ENCODE data around the gene TEDC2. TPM values are rescaled to one million over a fixed set of nuclear protein-coding genes. Genes with fewer than 3 reads are reported as not detected.
"Not testable (repeated sequence)": the region's sequence is repeated elsewhere in the genome, so short reads cannot be mapped to it uniquely, and the experiment has no call there.

The TEDC2 gene
- total RNA-seq, 2 donors from 2014 or later, result 0.70 to 0.85 TPM

- ATAC-seq (no peak), DNase-seq (no peak)
- H3K4me3 Mint-ChIP-seq, result peak overlapping the region; percentile 80
- H3K4me1 Mint-ChIP-seq, result peaks cover 26% of the 10 kb centered on the region
- peaks cover 19% of the 10 kb centered on the region for H3K27me3 Mint-ChIP-seq
- H3K27ac Mint-ChIP-seq, result no peak overlapping the region
- H3K9me3 ChIP-seq (ENCODE audit: control insufficient read depth, low read length, poor library complexity, severe bottlenecking), result no peaks in the 10 kb centered on the region
- H3K36me3 Mint-ChIP-seq (ENCODE audit: low read depth), result no peaks in the 10 kb centered on the region
Measured at GRCh38 chr16:2472885-2473445, 13.1 kb downstream of the TEDC2 start.

DNA sequence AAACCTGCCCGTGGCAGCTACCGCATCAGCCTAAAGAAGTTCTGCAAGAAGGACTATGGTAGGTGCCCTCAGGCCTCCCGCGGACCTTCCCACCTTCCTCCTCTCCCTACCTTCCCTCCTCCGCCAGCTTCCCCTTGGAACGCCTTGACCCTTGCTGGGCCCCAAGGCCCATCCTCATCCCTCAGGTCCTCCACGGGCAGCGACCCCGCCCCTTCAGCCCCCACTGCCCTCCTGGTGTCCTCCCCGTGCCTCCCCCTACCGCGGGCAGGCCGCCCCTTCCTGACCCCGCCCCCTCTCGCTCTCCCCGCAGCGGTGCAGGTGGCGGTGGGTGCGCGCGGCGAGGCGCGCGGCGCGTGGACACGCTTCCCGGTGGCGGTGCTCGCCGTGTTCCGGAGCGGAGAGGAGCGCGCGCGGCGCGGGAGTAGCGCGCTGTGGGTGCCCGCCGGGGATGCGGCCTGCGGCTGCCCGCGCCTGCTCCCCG, 13.6 kb downstream of the TEDC2 start:
- no peak overlapping the region for H3K27ac Mint-ChIP-seq
- DNase-seq, result no peak
- peak; percentile 22 for ATAC-seq
- H3K4me3 Mint-ChIP-seq, result peak overlapping the region; percentile 80
- no peaks in the 10 kb centered on the region for H3K9me3 ChIP-seq (ENCODE audit: control insufficient read depth, low read length, poor library complexity, severe bottlenecking)
- peaks cover 24% of the 10 kb centered on the region for H3K4me1 Mint-ChIP-seq
- H3K27me3 Mint-ChIP-seq, result peaks cover 19% of the 10 kb centered on the region
- no peaks in the 10 kb centered on the region for H3K36me3 Mint-ChIP-seq (ENCODE audit: low read depth)

DNA sequence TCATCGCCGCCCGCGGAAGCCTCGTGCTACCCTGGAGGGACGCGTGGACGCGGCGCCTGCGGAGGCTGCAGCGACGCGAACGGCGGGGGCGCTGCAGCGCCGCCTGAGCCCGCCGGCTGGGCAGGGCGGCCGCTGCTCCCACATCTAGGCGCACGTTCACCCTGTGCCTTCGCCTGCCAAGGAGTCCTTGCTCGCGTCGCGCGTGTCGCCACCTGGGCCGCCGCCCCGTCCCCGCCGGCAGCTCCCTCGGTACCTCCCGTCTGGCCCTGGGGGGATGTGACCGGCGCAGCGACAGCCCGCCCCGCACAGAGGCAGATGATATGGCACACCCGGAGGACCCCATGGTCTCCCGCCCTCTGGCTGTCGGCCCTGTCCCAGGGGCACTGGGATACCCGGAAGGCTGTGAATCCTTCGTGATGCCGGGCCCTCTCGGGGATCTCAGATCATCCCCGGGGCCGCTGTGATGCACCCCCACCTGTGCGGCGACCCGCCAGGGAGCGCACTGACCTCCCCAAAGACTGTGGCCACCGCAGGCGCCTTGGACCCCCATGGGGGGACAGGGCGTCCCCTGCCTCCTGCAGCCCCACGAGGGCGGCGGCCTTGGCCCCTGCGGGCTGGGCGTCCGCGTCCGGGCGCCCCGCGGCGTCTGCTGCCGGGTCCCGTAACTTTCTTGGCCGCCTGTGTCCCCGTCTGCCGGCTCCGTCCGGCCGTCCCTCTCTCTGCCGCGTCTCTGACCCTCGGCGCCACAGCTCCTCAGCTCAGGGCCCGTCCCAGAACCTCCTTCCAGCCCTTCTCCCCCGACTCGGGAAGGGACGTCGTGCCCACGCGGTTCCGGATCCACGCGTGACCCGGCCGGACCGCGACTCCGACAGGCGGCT, 14.3 kb downstream of the TEDC2 start:
- Mint-ChIP-seq H3K27me3 (peaks cover 19% of the 10 kb centered on the region), H3K4me3 (peak overlapping the region; percentile 72), H3K4me1 (peaks cover 23% of the 10 kb centered on the region), H3K36me3 (ENCODE audit: low read depth) (no peaks in the 10 kb centered on the region), H3K27ac (no peak overlapping the region)
- DNase-seq (peak; percentile 50 to 54 (median 53)), ATAC-seq (peak; percentile 83)
- H3K9me3 ChIP-seq (ENCODE audit: control insufficient read depth, low read length, poor library complexity, severe bottlenecking), result no peaks in the 10 kb centered on the region

- Mint-ChIP-seq H3K27ac (no peak within 1 kb of the TSS), H3K4me3 (peak within 1 kb of the TSS; percentile 72), H3K27me3 (peaks cover 13% of the 10 kb centered on the region), H3K4me1 (peaks cover 23% of the 10 kb centered on the region), H3K36me3 (ENCODE audit: low read depth) (no peaks in the 10 kb centered on the region)
- no peaks in the 10 kb centered on the region for H3K9me3 ChIP-seq (ENCODE audit: control insufficient read depth, low read length, poor library complexity, severe bottlenecking)
- DNase-seq (peak; percentile 65 to 77 (median 71)), ATAC-seq (peak; percentile 64)
Measured at GRCh38 chr16:2474877-2475412, 15.0 kb downstream of the TEDC2 start, which contains the start of gene TBC1D24. Gene TBC1D24 (plus strand): TSS chr16:2475127. CDS start chr16:2496149, 21,022 bp downstream.

DNA sequence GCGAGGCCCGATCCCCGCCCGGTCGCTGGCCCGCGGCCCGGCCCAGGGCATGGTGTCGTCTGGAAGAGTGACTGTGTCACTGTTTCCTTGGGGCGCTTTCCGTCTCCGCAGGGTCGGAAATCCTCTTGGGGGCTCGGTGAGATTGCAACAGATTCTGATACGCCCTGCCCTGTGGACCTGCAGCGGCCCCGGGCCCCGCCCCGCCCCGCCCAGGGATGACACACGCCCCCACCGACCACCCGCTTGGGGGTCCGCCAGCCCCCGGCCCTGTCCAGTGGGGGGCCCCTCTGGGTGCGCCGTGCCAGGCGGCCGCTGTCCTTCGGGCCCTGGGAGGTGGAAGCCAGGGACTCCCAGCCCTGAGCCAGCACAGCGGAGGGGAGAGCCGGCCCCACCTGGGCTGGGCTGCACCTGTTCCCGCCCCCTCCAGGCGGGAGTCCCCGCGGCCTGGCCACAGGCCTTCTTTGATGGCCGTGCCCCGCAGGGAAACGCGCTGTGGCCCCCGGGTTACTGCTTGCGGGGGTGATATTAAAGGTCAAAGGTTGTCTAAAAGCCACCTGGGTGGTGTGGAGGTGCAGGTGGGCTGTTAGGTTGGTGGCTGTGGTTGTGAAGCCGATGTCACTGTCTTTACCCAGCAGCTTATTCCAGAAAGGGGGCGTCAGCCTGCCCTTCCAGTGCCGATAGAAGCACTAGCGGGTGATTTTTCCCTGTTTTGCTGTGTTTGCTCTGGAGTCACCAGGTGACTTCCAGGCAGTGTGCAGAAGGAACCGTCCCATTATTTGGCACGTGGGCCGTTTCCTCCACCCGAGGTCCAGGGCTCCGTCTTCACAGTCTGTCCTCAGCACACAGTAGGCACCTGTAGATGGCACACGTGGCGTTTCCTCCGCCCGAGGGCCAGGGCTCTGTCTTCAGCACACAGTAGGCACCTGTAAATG, 15.8 kb downstream of the TEDC2 start:
- peak; percentile 53 for ATAC-seq
- no peaks in the 10 kb centered on the region for H3K9me3 ChIP-seq (ENCODE audit: control insufficient read depth, low read length, poor library complexity, severe bottlenecking)
- no peaks in the 10 kb centered on the region for H3K36me3 Mint-ChIP-seq (ENCODE audit: low read depth)
- peaks cover 7% of the 10 kb centered on the region for H3K27me3 Mint-ChIP-seq
- DNase-seq, result no peak
- H3K4me3 Mint-ChIP-seq, result peak overlapping the region; percentile 72
- H3K4me1 Mint-ChIP-seq, result peaks cover 25% of the 10 kb centered on the region
- H3K27ac Mint-ChIP-seq, result no peak overlapping the region

DNA sequence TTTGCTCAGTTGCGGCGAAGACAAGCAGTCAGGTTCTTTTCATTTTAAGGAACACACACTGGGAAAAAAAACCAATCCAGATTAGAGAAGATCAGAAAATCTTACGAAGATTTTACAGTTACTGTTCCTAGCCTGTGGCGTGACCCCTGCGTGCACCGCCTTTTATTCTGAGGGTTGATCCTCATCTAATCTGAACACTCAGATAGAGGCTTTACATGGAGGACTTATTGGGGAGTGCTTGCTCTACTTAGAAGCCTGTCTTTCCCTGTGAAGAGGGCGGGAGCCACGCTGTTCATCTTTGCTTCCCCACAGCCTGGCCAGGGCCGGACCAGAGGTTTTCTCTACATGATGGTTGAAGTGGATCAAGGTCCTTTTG, 16.4 kb downstream of the TEDC2 start:
- Mint-ChIP-seq H3K36me3 (ENCODE audit: low read depth) (no peaks in the 10 kb centered on the region), H3K4me1 (peaks cover 25% of the 10 kb centered on the region), H3K27me3 (peaks cover 7% of the 10 kb centered on the region), H3K27ac (no peak overlapping the region), H3K4me3 (peak overlapping the region; percentile 72)
- DNase-seq (no peak), ATAC-seq (no peak)
- no peaks in the 10 kb centered on the region for H3K9me3 ChIP-seq (ENCODE audit: control insufficient read depth, low read length, poor library complexity, severe bottlenecking)

DNA sequence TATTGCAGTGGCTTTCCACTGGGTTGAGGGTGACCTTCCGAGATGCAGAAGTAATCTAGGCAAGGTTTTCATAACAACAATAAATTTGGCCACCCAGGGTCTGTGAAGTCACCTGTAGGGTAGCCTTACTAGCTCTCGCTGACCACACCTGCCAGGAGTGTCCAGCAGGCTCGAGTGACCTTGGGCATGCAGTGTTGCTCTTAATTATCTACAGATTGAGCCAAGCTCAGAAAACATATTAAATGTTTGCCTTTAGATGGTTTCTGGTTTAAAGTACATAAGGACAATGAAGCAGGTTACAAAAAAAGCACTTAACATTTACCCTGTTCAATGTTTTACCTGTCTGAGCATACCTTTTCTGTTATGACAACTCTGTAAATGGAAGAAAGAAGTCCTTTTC, 16.8 kb downstream of the TEDC2 start:
- no peak overlapping the region for H3K27ac Mint-ChIP-seq
- H3K9me3 ChIP-seq (ENCODE audit: control insufficient read depth, low read length, poor library complexity, severe bottlenecking), result no peaks in the 10 kb centered on the region
- peak overlapping the region; percentile 72 for H3K4me3 Mint-ChIP-seq
- H3K27me3 Mint-ChIP-seq, result peaks cover 7% of the 10 kb centered on the region
- peaks cover 25% of the 10 kb centered on the region for H3K4me1 Mint-ChIP-seq
- no peaks in the 10 kb centered on the region for H3K36me3 Mint-ChIP-seq (ENCODE audit: low read depth)
- no peak for DNase-seq
- ATAC-seq, result no peak

- H3K9me3 ChIP-seq (ENCODE audit: control insufficient read depth, low read length, poor library complexity, severe bottlenecking), result no peaks in the 10 kb centered on the region
- ATAC-seq, result no peak
- Mint-ChIP-seq H3K27ac (no peak overlapping the region), H3K4me3 (no peak overlapping the region), H3K27me3 (peaks cover 7% of the 10 kb centered on the region), H3K36me3 (ENCODE audit: low read depth) (no peaks in the 10 kb centered on the region), H3K4me1 (peaks cover 26% of the 10 kb centered on the region)
- no peak for DNase-seq
Measured at GRCh38 chr16:2477327-2477726, 17.4 kb downstream of the TEDC2 start.

DNA sequence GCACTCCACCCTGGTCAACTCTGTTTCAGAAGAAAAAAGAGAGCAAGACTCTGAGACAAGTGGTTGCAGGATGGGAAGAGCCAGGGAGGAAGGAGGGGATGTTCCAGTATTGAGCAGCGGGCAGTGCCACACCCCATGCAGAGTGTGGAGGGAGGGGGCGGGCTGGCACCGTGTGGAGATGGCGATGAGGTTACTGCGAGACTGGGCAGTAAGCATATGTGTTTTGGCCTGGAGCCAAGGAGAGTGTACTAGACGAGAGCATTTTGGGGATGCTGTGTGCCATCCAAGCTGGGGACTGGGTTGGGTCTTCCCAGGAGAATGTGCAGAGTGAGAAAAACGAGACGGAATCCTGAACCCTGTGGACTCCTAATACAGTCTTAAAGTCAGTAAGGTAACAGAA, 18.4 kb downstream of the TEDC2 start:
- Mint-ChIP-seq H3K36me3 (ENCODE audit: low read depth) (no peaks in the 10 kb centered on the region), H3K27ac (no peak overlapping the region), H3K27me3 (peaks cover 1% of the 10 kb centered on the region), H3K4me1 (peaks cover 26% of the 10 kb centered on the region), H3K4me3 (no peak overlapping the region)
- H3K9me3 ChIP-seq (ENCODE audit: control insufficient read depth, low read length, poor library complexity, severe bottlenecking), result no peaks in the 10 kb centered on the region
- ATAC-seq (no peak), DNase-seq (no peak)

DNA sequence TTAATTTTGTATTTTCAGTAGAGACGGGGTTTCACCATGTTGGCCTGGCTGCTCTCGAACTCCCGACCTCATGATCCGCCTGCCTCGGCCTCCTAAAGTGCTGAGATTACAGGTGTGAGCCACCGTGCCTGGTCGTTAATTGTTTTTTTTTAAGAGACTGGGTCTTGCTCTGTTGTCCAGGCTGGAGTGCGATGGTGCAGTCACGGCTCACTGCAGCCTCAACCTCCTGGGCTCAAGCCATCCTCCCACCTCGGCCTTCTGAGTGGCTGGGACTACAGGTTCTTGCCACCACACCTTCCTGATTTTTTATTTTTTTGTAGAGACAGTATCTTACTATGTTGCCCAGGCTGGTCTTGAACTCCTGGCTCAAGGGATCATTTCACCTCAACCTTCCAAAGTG, 20.1 kb downstream of the TEDC2 start:
- H3K4me1 Mint-ChIP-seq, result peaks cover 36% of the 10 kb centered on the region
- not testable (repeated sequence) for H3K27me3 Mint-ChIP-seq; DNase-seq; H3K9me3 ChIP-seq (ENCODE audit: control insufficient read depth, low read length, poor library complexity, severe bottlenecking); ATAC-seq; H3K4me3 Mint-ChIP-seq; H3K36me3 Mint-ChIP-seq (ENCODE audit: low read depth); H3K27ac Mint-ChIP-seq

DNA sequence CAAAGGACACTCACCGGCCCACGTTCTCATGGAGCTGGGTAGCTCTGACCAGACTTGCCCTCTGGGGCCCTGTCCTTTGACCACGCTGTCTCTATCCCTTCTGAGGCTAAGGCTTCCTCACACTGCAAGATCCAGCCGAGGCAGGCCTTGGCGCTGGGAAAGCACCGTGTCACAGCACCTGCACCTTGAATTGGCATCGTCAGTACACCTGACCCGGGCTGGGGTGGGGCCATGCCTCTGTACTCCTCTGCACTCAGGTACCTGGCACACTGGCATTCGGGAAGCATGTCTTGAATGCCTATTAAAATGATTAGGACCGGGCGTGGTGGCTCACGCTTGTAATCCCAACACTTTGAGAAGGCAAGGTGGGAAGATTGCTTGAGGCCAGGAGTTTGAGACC, 21.0 kb downstream of the TEDC2 start:
- Mint-ChIP-seq H3K27ac (no peak overlapping the region), H3K4me1 (peaks cover 38% of the 10 kb centered on the region), H3K27me3 (no peaks in the 10 kb centered on the region), H3K4me3 (no peak overlapping the region), H3K36me3 (ENCODE audit: low read depth) (no peaks in the 10 kb centered on the region)
- H3K9me3 ChIP-seq (ENCODE audit: control insufficient read depth, low read length, poor library complexity, severe bottlenecking), result no peaks in the 10 kb centered on the region
- ATAC-seq, result no peak
- DNase-seq, result no peak

DNA sequence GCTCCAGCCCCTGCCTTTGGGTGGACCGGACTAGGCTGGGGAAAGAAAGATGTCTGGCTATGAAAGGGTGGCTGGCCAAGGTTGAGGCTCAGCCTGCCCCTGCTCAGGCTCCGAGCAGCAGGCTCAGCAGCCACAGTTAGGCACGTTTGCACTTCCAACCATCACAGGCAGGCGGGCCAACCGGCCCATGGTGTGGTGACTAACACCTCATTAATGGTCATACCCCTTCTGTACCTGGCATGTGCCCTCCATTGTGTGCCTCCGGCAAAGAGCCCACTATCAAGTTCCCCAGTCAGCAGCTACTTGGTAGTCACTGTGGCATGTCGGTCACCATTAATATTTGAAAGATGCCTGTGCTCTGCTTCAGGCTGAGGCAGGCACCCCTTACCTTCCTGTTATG, 21.8 kb downstream of the TEDC2 start:
- DNase-seq, result no peak
- no peaks in the 10 kb centered on the region for H3K36me3 Mint-ChIP-seq (ENCODE audit: low read depth)

GRCh38 chr16:2482249-2482648, 22.3 kb downstream of the TEDC2 start:
- DNase-seq (no peak), ATAC-seq (no peak)
- H3K4me1 Mint-ChIP-seq, result peaks cover 38% of the 10 kb centered on the region
- no peak overlapping the region for H3K4me3 Mint-ChIP-seq
- no peaks in the 10 kb centered on the region for H3K9me3 ChIP-seq (ENCODE audit: control insufficient read depth, low read length, poor library complexity, severe bottlenecking)
- H3K27ac Mint-ChIP-seq, result no peak overlapping the region
- no peaks in the 10 kb centered on the region for H3K36me3 Mint-ChIP-seq (ENCODE audit: low read depth)
- no peaks in the 10 kb centered on the region for H3K27me3 Mint-ChIP-seq

More for the DNA sequence above, 21.8 kb downstream of the TEDC2 start:
- Mint-ChIP-seq H3K27me3 (no peaks in the 10 kb centered on the region), H3K27ac (no peak overlapping the region), H3K4me3 (no peak overlapping the region), H3K4me1 (peaks cover 37% of the 10 kb centered on the region)
- ATAC-seq, result no peak
- no peaks in the 10 kb centered on the region for H3K9me3 ChIP-seq (ENCODE audit: control insufficient read depth, low read length, poor library complexity, severe bottlenecking)
